HTERT RPE-1 (cell line): Measurements from ENCODE around the gene RELN.
"Not testable (repeated sequence)": the region's sequence is repeated elsewhere in the genome, so short reads cannot be mapped to it uniquely, and the experiment has no call there.

Experiments
- in situ Hi-C: fragments of 300-500 bp; cut with MboI; formaldehyde crosslinking; loops from 4 replicates; pipeline ENCODE4 v1.14.3; 2020; ENCODE audit warnings: low sequenced_read_pairs

RELN gene

GRCh38 chr7:103947026-103947655 is 42.3 kb downstream of the RELN start:
- in situ Hi-C loops, result no loop called here

- in situ Hi-C loops, result no loop called here
Measured at GRCh38 chr7:103944230-103944900, 45.1 kb downstream of the RELN start.

GRCh38 chr7:103941976-103942375 is 47.5 kb downstream of the RELN start:
- in situ Hi-C loops, result no loop called here

GRCh38 chr7:103940382-103941268 is 48.8 kb downstream of the RELN start:
- in situ Hi-C loops, result no loop called here

- in situ Hi-C loops, result no loop called here
Measured at GRCh38 chr7:103937680-103938079, 51.8 kb downstream of the RELN start.

GRCh38 chr7:103936558-103936957 is 52.9 kb downstream of the RELN start:
- in situ Hi-C loops, result no loop called here

- in situ Hi-C loops, result no loop called here
Measured at GRCh38 chr7:103934508-103934907, 55.0 kb downstream of the RELN start.

- in situ Hi-C loops, result no loop called here
Measured at GRCh38 chr7:103932389-103932788, 57.1 kb downstream of the RELN start.

- in situ Hi-C loops, result no loop called here
Measured at GRCh38 chr7:103929901-103930311, 59.6 kb downstream of the RELN start.

- in situ Hi-C loops, result no loop called here
Measured at GRCh38 chr7:103928581-103928980, 60.9 kb downstream of the RELN start.

GRCh38 chr7:103924184-103924583 is 65.3 kb downstream of the RELN start:
- in situ Hi-C loops, result no loop called here

- in situ Hi-C loops, result no loop called here
Measured at GRCh38 chr7:103922407-103922806, 67.1 kb downstream of the RELN start.

- in situ Hi-C loops, result no loop called here
Measured at GRCh38 chr7:103921692-103922091, 67.8 kb downstream of the RELN start.

- in situ Hi-C loops, result no loop called here
Measured at GRCh38 chr7:103919272-103919868, 70.1 kb downstream of the RELN start.

- in situ Hi-C loops, result no loop called here
Measured at GRCh38 chr7:103918631-103919271, 70.7 kb downstream of the RELN start.

- in situ Hi-C loops, result no loop called here
Measured at GRCh38 chr7:103915680-103916357, 73.6 kb downstream of the RELN start.

- in situ Hi-C loops, result no loop called here
Measured at GRCh38 chr7:103914147-103914899, 75.1 kb downstream of the RELN start.

- in situ Hi-C loops, result no loop called here
Measured at GRCh38 chr7:103912891-103913605, 76.4 kb downstream of the RELN start.

GRCh38 chr7:103911015-103911414 is 78.4 kb downstream of the RELN start:
- in situ Hi-C loops, result not testable (repeated sequence)
